Natural killer cell treated with Interleukin-12 subunit alpha and Interleukin-12 subunit beta and Interleukin-15 and Interleukin-18, amount 100 ng/mL, for 72 hours (primary cell): ENCODE data around the gene MT3. TPM values are rescaled to one million over a fixed set of nuclear protein-coding genes. Genes with fewer than 3 reads are reported as not detected.
"Not testable (repeated sequence)": the region's sequence is repeated elsewhere in the genome, so short reads cannot be mapped to it uniquely, and the experiment has no call there.

Source experiments
- ATAC-seq, 2 donors: fragments of 150-1000 bp; cut with Tn5 transposase in 1 of 2; sonication (Bioruptor Pico), chemical (Tn5 transposase) in 1 of 2; 2 replicates each; pipeline ENCODE4 v1.10.0; 2021
- DNase-seq: peaks from one replicate; pipeline ENCODE4 v3.0.0; 2022; ENCODE audit warnings: low spot score
- H3K27ac Mint-ChIP-seq, 2 donors: 1 replicate in 1 of 2; 2 replicates in 1 of 2; pipeline ENCODE4 v1.8.0; 2022; ENCODE audit warnings: mixed read lengths in 2 of 2, mild to moderate bottlenecking in 1 of 2, moderate library complexity in 1 of 2
- H3K27me3 Mint-ChIP-seq, 2 donors: 1 replicate in 1 of 2; 2 replicates in 1 of 2; pipeline ENCODE4 v1.8.0; 2022; ENCODE audit warnings: mixed read lengths in 2 of 2
- H3K36me3 Mint-ChIP-seq: one replicate; pipeline ENCODE4 v1.8.0; 2022; ENCODE audit warnings: mixed read lengths
- H3K4me1 Mint-ChIP-seq, 2 donors: 1 replicate in 1 of 2; 2 replicates in 1 of 2; pipeline ENCODE4 v1.8.0; 2022; ENCODE audit warnings: low read depth in 2 of 2, mixed read lengths in 2 of 2, mild to moderate bottlenecking in 1 of 2
- H3K4me3 Mint-ChIP-seq: one replicate; pipeline ENCODE4 v1.8.0; 2022; ENCODE audit warnings: mixed read lengths
- H3K9me3 Mint-ChIP-seq: 2 replicates; pipeline ENCODE4 v1.8.0; 2022; ENCODE audit warnings: mixed read lengths
- total RNA-seq, 2 donors: library from RNA; stranded (reverse); gene quantifications; one replicate each; pipeline ENCODE4 v1.2.3, GENCODE V29; 2022

MT3 gene
- total RNA-seq, 2 donors from 2014 or later: 0.70 to 4.2 TPM

DNA sequence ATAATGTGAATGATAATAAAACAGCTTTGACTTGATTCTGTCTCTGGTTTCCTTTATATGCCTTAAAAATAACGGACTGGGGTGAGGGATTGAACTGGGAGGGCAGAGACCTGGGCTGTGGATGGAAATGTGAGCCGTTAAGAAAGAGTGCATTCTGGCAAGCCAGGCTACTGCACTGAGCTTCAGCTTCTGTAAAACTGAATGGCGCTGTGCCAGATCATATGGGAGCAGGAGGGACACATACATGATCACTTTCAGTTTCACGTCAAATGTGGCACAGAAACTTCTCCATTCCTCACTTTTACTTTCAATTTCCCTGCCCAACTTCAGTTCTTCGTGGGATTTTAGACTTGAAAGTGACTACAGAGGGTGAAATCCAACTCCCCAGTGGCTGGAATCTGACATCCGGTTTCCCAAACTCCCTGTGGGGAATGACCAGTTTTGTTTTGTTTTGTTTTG lies 20.2 kb downstream of the MT3 start:
- DNase-seq: peak; percentile 87
- Mint-ChIP-seq H3K4me1 (peaks cover 57 to 65% of the 10 kb centered on the region in 2 donors), H3K9me3 (no peaks in the 10 kb centered on the region), H3K36me3 (peaks cover 4% of the 10 kb centered on the region), H3K27ac (peak overlapping the region; percentile 89 to 97), H3K4me3 (peak overlapping the region; percentile 97), H3K27me3 (no peaks in the 10 kb centered on the region)
- ATAC-seq: peak; percentile 32 to 60

- Mint-ChIP-seq H3K4me3 (peak overlapping the region; percentile 97), H3K4me1 (peaks cover 62 to 69% of the 10 kb centered on the region in 2 donors), H3K27ac (peak overlapping the region; percentile 89 to 97), H3K27me3 (no peaks in the 10 kb centered on the region), H3K9me3 (no peaks in the 10 kb centered on the region), H3K36me3 (peaks cover 4% of the 10 kb centered on the region)
- ATAC-seq (peak; percentile 59 to 77), DNase-seq (peak; percentile 93)
Measured at GRCh38 chr16:56610017-56610608, 20.8 kb downstream of the MT3 start.

DNA sequence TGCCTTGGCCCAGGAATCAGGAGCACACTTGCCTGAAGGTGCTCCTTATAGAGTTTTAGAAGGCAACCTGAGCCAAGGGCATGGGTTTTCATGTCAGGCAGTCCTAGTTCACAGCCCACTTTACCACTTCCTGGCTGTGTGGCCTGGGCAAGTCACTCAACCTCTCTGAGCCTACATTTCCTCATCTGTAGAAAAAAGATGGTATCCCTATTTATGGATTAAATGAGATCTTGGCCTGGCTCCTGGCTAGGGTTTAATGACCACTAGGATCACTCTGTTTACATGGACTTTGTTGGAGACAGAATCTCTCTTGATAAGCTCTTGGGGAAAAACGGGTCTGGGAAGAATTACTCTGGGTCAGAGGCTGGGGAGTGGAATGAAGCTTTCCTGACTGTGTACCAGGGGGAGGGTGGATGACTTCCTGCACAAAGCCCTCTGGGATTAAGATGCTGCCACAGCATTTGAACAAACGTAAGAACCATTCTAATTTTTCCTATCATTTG lies 21.3 kb downstream of the MT3 start:
- Mint-ChIP-seq H3K4me3 (peak overlapping the region; percentile 97), H3K27ac (peak overlapping the region; percentile 89 to 97)
- peak in 1 of 2 donors; percentile 41 for ATAC-seq

DNA sequence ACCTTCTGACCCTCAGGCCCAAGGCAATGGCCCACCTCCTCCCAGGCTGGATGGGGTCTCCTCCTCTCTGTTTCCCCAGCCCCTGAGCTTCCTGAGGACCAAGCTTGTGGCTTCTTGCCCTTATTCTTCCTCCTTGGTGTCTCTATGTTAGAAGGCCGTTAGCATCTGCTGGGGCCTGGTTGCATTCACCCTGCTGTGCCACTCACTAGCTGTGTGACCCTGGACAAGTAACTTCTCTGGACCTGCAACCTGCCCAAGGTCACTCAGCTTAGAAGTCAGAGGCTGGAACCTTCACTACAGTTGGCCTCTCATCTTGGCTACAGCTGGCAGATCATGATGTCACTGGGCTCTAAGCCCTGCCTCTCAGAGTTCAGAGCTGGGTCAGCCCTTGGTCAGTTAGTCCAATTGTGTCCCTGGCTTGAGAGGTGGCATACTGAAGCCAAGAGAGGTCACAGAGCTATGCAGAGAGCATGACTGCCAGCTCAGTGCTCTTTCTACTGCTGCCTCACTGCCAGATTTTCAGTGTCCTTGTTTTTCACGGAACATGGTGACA lies 22.0 kb downstream of the MT3 start:
- H3K27me3 Mint-ChIP-seq: no peaks in the 10 kb centered on the region
- ATAC-seq: no peak
- peak overlapping the region; percentile 97 for H3K4me3 Mint-ChIP-seq

More for the DNA sequence above, 21.3 kb downstream of the MT3 start:
- no peaks in the 10 kb centered on the region for H3K27me3 Mint-ChIP-seq
- peaks cover 68 to 70% of the 10 kb centered on the region in 2 donors for H3K4me1 Mint-ChIP-seq
- no peaks in the 10 kb centered on the region for H3K9me3 Mint-ChIP-seq
- H3K36me3 Mint-ChIP-seq: peaks cover 4% of the 10 kb centered on the region
- DNase-seq: no peak

DNA sequence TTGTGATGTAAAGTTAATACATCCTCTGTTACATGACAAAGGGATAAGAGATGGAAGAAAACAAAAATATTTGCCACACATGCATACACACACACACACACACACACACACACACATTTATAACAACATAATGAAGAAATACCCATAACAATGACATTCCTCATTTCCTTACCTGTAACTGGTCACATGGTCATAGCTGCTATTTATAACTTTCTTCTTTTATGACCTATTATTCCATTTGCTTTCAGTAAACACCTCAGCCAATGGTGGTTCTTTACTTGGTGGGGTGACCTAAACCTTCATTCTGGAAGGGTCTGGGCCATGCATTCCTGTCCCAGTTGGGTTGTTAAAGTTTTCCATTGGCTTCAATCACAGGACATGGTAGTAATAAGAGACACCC lies 24.4 kb downstream of the MT3 start:
- Mint-ChIP-seq H3K27ac (peak overlapping the region; percentile 93), H3K9me3 (no peaks in the 10 kb centered on the region), H3K4me3 (peak overlapping the region; percentile 71), H3K27me3 (peaks cover 0 to 4% of the 10 kb centered on the region in 2 donors), H3K4me1 (peaks cover 51 to 56% of the 10 kb centered on the region in 2 donors), H3K36me3 (peaks cover 4% of the 10 kb centered on the region)
- ATAC-seq (no peak), DNase-seq (no peak)

More for the DNA sequence above, 22.0 kb downstream of the MT3 start:
- Mint-ChIP-seq H3K27ac (peak overlapping the region; percentile 89 to 97), H3K4me1 (peaks cover 65% of the 10 kb centered on the region in 2 donors), H3K9me3 (no peaks in the 10 kb centered on the region), H3K36me3 (peaks cover 4% of the 10 kb centered on the region)
- DNase-seq: no peak

DNA sequence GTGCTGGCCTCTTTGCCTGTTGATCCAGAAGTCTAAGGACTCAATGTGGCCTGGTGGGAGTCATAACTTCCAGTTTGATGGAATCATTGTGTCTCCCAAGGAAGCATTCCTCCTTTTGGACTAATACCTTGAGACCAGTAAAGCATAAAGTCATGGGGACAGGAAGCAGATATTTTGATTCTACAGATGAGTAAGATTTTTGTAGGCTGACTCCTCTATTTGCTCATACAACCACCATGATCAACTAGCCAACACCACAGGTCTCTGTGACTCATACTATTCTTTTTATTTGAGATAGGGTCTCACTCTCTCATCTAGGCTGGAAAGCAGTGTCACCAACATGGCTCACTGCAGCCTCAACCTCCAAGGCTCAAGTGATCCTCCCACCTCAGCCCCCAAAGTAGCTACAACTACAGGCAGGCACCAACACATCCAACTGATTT lies 25.2 kb downstream of the MT3 start:
- Mint-ChIP-seq H3K9me3 (no peaks in the 10 kb centered on the region), H3K27me3 (peaks cover 1 to 8% of the 10 kb centered on the region in 2 donors), H3K4me1 (peaks cover 42 to 52% of the 10 kb centered on the region in 2 donors), H3K4me3 (peak overlapping the region; percentile 71), H3K27ac (peak overlapping the region; percentile 93), H3K36me3 (no peaks in the 10 kb centered on the region)
- ATAC-seq (peak; percentile 9 to 79), DNase-seq (no peak)

DNA sequence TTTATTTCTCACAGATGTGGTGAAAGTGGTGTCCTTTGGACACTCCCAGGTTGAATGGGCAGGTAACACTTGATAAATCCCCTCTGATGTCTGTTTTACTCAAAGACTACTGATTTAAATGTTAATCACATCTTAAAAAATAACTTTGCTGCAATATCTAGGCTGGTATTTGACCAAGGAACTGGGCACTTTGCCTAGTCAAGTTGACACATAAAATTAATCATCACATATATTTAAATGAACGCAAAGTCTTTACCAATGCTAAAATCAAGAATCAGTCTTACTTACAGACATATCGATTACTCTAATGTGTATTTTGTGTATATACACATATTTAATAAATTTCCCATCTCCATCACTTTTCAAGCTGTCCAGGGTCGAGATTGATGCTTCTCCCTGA lies 26.0 kb downstream of the MT3 start:
- DNase-seq: no peak
- Mint-ChIP-seq H3K4me3 (peak overlapping the region; percentile 30), H3K27ac (peak overlapping the region; percentile 93), H3K27me3 (peaks cover 2 to 8% of the 10 kb centered on the region in 2 donors), H3K9me3 (no peaks in the 10 kb centered on the region), H3K4me1 (peaks cover 36 to 47% of the 10 kb centered on the region in 2 donors), H3K36me3 (no peaks in the 10 kb centered on the region)
- ATAC-seq: no peak

DNA sequence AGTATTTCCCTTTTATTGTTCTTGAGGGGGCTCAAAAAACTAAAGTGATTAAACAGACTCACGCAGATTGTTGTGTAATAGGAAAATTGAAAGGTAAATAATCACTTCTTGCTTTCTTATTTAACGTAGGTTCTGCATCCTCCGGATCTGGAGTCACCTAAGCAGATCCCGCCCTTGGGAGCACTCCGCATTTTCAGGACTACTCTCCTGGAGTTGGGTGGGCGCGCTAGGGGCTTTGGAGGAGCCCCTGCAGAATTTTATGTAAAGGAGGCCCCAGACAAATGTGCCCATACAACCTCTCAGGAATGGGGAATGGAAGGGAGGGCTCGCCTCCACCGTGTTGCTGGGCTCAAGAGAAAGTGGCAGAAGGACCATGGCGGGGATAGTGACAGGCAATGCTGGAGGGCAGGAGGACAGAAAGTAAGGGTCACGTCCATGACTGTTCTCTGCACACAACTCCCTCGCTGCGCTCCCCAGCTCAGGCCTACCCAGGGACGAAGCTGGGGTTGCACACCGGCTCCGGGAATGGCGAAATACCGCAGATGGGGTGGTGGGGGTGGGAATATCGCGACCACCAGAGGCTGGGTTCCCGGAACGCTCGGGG lies 27.4 kb downstream of the MT3 start:
- ATAC-seq: peak in 1 of 2 donors; percentile 12
- H3K4me3 Mint-ChIP-seq: peak overlapping the region; percentile 61
- H3K27ac Mint-ChIP-seq: no peak overlapping the region
- peaks cover 2 to 8% of the 10 kb centered on the region in 2 donors for H3K27me3 Mint-ChIP-seq
- H3K9me3 Mint-ChIP-seq: no peaks in the 10 kb centered on the region
- no peaks in the 10 kb centered on the region for H3K36me3 Mint-ChIP-seq
- peaks cover 24 to 34% of the 10 kb centered on the region in 2 donors for H3K4me1 Mint-ChIP-seq
- no peak for DNase-seq

DNA sequence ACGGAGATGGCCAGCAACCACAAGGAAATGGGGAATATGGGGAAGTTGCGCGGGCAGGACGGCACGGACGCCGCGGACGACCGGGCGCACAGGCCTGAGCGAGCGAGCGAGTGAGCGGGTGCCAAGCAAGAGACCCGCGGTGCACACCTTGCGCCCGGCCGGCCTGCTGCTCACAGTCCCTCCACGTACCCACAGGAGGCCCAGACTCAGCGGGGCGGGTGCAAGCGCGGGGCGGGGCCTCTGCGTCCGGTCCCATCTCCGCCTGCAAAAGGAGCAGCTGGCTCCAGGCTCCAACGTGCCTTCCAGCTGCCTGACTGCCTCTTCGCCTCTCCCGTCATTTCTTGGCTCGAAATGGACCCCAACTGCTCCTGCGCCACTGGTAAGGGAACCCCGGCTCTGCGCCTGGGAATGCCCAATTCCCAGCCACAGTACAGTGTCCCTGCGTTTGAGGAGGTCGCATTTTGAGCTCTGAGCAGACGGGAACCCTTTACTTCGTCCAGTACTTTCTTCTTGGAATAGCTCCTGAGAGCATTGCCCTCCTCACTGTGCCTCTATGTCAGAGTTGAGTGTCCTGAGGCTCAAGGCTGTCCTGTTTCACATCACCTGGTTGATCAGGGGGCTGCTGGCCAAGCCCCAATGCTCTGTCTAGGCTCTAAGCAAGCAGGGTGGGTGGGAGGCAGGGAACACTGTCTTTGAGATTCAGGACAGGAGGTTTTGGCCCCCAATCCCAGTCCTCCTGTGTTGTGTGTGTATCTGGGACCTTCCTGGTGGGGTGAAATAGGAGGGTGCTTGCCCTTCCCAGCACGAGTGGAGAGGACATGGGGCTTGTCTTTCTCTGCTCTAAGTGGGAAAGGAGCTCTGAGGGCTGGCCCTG lies 28.1 kb downstream of the MT3 start:
- peaks cover 2 to 8% of the 10 kb centered on the region in 2 donors for H3K27me3 Mint-ChIP-seq
- no peaks in the 10 kb centered on the region for H3K9me3 Mint-ChIP-seq
- no peaks in the 10 kb centered on the region for H3K36me3 Mint-ChIP-seq
- DNase-seq (peak; percentile 80), ATAC-seq (peak; percentile 76 to 95)
- peak overlapping the region; percentile 61 for H3K4me3 Mint-ChIP-seq
- peaks cover 24 to 31% of the 10 kb centered on the region in 2 donors for H3K4me1 Mint-ChIP-seq
- H3K27ac Mint-ChIP-seq: peak overlapping the region in 1 of 2 donors; percentile 64

GRCh38 chr16:56618138-56618537 lies 28.8 kb downstream of the MT3 start:
- ATAC-seq: no peak
- H3K4me1 Mint-ChIP-seq: peaks cover 24 to 30% of the 10 kb centered on the region in 2 donors

GRCh38 chr16:56620339-56620897 lies 31.1 kb downstream of the MT3 start:
- Mint-ChIP-seq H3K4me3 (no peak overlapping the region), H3K36me3 (no peaks in the 10 kb centered on the region), H3K27me3 (peaks cover 9 to 15% of the 10 kb centered on the region in 2 donors), H3K4me1 (peaks cover 14% of the 10 kb centered on the region in 2 donors), H3K27ac (no peak overlapping the region), H3K9me3 (no peaks in the 10 kb centered on the region)
- DNase-seq (no peak), ATAC-seq (no peak)

More at GRCh38 chr16:56618138-56618537, 28.8 kb downstream of the MT3 start:
- no peak overlapping the region for H3K27ac Mint-ChIP-seq
- peaks cover 2 to 8% of the 10 kb centered on the region in 2 donors for H3K27me3 Mint-ChIP-seq
- H3K36me3 Mint-ChIP-seq: no peaks in the 10 kb centered on the region
- no peak overlapping the region for H3K4me3 Mint-ChIP-seq
- no peak for DNase-seq
- H3K9me3 Mint-ChIP-seq: no peaks in the 10 kb centered on the region

DNA sequence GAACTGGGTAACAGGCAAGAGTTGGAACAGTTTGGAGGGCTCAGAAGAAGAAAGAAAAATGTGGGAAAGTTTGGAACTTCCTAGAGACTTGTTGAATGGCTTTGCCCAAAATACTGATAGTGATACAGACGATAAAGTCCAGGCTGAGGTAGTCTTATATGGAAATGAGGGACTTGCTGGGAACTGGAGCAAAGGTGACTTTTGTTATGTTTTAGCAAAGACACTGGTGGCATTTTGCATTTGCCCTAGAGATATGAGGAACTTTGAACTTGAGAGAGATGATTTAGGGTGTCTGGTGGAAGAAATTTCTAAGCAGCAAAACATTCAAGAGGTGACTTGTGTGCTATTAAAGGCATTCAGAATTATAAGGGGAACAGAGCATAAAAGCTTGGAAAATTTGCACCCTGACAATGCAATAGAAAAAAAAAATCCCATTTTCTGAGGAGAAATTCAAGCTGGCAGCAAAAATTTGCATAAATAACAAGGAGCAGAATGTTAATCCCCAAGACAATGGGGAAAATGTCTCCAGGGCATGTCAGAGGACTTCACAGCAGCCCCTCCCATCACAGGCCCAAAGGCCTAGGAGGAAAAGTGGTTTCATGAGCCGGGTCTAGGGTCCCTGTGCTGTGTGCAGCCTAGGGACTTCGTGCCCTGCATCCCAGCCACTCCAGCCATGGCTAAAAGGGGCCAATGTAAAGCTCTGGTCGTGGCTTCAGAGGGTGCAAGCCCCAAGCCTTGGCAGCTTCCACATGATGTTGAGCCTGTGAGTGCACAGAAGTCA lies 32.5 kb downstream of the MT3 start:
- H3K9me3 Mint-ChIP-seq, DNase-seq, H3K36me3 Mint-ChIP-seq, ATAC-seq, H3K4me3 Mint-ChIP-seq: not testable (repeated sequence)
- Mint-ChIP-seq H3K27me3 (peaks cover 9 to 15% of the 10 kb centered on the region in 2 donors), H3K27ac (peak overlapping the region in 1 of 2 donors; percentile 20), H3K4me1 (peaks cover 10 to 19% of the 10 kb centered on the region in 2 donors)
